Measurements from ENCODE around the gene TRPM3.

- TF ChIP-seq CTCF (IDR thresholded peaks at IDR 0.05; ENCODE audit: low read depth, low read length, missing input control), result no peak
- TF ChIP-seq FOXA1 (IDR thresholded peaks at IDR 0.05), result no peak
- no peak for TF ChIP-seq REST (IDR thresholded peaks at IDR 0.05)
Measured at GRCh38 chr9:70832492-70832891, 288.9 kb downstream of the TRPM3 start.

All from liver (tissue), 2 donors.